HG03060 (cell line): Measurements from ENCODE around the gene SEZ6L.

Experiments used
- ATAC-seq: cut with Tn5 transposase; IDR thresholded peaks from one replicate; pipeline ENCODE4 v1.9.1; 2021; ENCODE audit warnings: low read depth, moderate number of reproducible peaks; ENCODE audit not compliant: unreplicated experiment

Gene SEZ6L

GRCh38 chr22:26172389-26172990, 3.2 kb downstream of the SEZ6L start:
- ATAC-seq: no peak

DNA sequence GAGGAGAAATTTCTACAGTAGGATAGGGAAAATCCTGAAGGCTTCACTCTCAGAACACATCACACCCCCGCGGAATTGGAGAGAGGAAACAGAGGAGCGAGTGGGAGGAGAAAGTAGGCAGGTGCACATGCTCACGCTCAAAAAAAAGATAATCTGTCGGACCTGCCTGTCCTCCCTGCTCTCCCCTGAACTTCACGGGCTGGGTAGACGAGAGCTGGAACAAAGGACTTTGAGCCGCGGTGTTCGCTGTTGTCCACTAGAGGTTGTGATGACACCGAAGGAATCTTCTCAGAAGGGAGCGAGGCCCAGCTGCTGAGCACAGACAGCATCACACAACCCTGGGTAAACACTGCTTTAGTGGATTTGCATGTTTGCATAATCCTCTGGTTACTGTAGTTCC, 5.0 kb downstream of the SEZ6L start:
- no peak for ATAC-seq

DNA sequence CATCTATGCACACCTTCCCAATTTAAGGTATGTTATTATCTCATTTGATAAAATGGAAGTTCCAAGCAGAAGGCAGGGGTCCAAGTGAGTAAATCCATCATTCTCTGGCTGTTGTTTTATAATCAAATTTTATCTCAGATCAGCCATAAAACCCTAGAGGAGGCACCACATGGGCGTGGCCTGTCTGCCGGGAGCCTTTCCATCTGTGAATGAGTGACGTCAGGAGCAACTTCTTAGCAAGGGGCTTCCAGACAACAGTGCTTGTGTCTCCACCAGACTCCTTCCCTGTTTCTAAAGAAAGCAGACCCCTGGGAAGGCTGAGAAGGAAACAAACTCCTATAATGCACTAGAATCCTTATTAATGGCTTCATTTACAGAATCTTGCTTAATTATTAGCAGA, 13.5 kb downstream of the SEZ6L start:
- ATAC-seq: no peak

- no peak for ATAC-seq
Measured at GRCh38 chr22:26185190-26185589, 15.9 kb downstream of the SEZ6L start.

GRCh38 chr22:26188341-26188740, 19.1 kb downstream of the SEZ6L start:
- no peak for ATAC-seq

GRCh38 chr22:26194313-26194712, 25.1 kb downstream of the SEZ6L start:
- ATAC-seq: no peak

GRCh38 chr22:26194877-26195276, 25.6 kb downstream of the SEZ6L start:
- no peak for ATAC-seq

DNA sequence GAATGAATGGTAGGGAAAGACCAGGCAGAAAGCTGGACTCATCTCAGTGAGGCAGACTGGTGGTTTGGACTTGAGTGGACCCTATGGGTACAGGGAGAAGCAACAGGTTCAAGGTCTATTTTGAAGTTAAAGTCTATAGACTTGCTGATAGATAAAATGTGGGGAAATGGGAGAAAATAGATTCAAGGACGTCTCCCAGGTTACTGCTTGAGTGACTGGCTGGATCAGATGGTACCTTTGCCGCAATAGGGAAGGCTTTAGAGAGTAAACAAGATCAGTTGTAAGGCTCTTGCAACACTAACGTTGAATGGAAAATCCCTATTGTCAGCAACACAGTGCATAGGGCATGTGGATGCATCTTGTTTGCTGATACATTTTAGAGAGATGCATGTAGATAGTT, 27.4 kb downstream of the SEZ6L start:
- ATAC-seq: no peak

DNA sequence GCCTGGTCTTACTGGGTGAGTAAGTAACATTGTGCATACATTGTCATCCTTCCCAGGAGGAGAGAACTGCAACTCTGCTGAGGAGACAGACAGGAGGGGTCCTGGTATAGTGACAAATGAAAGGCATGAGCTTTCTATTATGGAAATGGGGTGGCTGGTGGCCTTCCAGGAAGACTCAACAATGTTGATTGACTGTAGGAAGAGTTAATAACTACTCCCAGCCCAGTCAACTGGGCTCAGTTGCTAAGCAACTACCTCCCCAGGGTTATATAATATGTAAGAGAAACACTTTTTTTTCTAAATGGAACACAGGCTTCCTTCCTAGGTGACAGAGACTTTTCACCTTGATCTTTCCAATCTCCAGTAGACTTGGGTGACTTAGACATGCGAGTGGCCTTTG, 28.2 kb downstream of the SEZ6L start:
- ATAC-seq: no peak

DNA sequence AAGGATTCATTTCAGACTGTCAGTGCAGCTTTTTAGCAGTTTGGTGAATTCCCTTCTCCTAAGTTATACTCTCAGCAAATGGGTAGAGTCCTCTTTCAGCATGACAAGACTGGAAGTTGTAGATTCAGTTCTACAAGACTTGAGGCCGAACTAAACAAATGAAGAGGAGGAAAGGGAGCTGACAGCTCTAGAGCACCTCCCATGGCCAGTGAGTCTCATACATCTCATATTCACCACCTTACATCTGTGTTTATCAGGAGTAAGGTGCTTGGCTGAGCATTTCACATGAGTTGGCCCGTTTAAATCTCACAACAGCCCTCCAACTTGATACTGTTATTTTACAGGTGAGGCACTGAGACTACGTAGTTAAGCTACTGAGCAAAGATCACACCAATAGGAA, 30.4 kb downstream of the SEZ6L start:
- ATAC-seq: no peak

DNA sequence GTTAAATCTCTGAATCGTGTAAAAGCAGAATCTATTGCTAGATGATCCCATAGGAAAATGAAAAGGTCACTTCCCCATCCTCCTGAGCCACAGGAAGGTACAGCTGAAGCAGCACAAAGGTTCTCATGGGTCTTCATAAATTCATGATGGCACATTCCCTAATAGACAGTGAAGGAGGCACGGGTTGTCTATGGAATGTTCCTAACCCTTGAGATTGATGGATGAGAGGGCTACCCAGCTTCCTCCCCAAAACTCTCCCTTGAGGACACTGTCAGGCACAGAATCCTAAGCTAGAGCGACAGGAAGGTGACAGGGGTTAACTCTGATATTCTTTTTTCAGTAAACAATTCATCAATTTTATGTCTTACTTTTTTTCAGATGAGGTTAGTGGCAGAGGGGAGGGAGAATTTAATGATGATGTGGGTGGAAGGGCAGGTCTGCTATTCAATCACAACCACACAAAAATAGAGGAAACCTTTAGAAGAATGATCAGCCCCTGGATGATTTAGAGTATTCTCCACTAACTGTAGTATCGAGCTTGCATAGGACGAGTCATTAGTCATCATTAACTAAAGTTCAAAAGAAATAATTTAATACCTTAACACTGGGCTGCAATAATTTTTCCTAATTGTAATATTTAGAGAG, 33.1 kb downstream of the SEZ6L start:
- no peak for ATAC-seq

DNA sequence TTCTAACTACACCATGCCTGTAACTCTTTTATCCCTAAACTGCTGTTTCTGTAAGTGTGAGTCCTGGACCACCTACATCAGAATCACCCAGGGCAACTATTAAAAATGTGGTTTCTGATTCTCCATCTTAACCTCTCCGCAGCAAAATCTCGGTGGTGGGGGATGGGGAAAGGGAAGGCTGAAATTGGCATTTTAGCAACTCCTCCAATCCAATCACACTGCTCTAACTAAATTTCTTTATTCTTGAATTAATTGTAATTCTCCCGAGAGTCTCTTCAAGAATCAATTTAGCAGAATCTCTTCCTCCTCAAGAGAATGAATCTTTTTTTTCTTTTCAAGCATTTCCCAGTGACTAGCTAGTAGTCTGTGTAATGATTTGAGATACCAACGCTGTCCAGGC, 36.2 kb downstream of the SEZ6L start:
- ATAC-seq: no peak

- no peak for ATAC-seq
Measured at GRCh38 chr22:26210334-26210733, 41.1 kb downstream of the SEZ6L start.

GRCh38 chr22:26213826-26214225, 44.6 kb downstream of the SEZ6L start:
- no peak for ATAC-seq

DNA sequence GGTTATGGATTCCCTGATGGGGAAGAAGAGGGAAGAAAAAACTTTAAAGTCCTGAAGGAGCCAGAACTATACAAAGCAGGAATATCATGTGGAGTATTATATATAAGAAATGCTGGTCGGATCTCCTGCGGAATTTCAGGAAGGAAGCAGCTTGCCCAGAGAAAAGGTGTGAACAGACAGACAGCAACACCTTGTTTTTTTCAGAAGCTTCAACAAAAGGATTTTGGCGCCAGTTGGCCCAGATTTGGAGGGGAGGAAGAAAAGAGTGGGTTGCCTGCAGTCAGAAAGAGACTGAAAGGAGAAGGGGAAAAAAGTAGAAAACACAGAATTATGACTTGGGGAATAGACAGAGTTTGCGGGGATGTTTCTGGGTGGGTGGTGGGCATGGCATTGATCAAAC, 45.2 kb downstream of the SEZ6L start:
- no peak for ATAC-seq

DNA sequence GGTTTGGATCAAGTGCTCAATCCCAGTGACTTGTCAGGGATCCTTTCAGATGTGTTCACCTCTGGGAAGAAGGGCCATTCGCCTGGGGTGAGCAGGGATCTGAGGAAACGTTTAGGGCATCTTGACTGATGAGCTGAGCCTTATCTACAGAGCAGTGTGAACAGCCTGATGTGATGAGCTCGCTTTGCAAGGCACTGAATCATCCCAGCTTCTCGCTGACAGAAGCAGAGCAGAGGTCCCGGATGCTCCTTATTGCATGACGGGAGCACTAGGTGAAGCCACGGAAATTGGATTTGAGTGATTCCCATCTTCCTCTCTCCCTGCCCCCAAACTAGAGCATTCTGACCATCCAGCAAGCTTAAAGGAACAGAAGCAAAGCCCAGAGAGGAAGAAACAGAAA, 46.5 kb downstream of the SEZ6L start:
- ATAC-seq: no peak

DNA sequence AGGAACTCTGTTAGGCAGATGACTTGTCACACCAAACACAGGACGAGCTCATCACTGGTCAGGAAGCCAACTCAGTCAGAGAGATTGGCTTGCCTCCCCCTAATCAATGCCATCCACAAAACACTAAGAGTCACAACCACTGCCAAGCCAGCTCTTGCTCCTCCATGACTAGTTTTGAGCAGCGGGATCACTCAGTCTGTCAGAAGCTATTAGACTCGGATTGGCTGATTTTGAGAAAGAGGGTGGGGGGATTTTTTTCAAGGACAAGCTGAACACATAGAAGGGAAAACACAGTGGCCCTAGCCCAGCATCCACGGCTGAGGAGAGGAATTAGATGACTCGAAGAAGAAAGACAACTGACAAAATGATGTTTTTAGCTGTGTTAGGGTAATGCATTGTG, 55.9 kb downstream of the SEZ6L start:
- no peak for ATAC-seq

GRCh38 chr22:26226538-26227297, 57.5 kb downstream of the SEZ6L start:
- ATAC-seq: no peak

DNA sequence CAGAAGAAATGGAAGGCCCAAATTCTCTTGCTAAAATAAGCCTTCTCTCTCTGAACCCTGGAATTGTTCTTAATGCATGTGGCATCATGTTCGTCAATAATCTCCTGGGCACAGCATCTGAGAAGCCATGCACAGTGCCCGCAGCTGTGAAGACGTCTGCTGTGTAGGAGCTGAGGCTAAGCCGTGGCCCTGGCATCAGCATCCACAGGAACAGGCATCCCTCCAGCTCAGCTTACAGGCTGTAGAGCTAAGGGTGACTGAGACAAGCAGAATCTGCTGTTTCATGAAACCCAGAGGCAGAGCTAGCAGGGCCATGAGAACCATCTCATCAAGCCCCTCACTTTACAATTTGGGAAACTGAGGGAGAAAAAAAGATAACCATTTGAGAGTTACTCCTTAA, 60.6 kb downstream of the SEZ6L start:
- no peak for ATAC-seq

- ATAC-seq: no peak
Measured at GRCh38 chr22:26234296-26234695, 65.0 kb downstream of the SEZ6L start.

DNA sequence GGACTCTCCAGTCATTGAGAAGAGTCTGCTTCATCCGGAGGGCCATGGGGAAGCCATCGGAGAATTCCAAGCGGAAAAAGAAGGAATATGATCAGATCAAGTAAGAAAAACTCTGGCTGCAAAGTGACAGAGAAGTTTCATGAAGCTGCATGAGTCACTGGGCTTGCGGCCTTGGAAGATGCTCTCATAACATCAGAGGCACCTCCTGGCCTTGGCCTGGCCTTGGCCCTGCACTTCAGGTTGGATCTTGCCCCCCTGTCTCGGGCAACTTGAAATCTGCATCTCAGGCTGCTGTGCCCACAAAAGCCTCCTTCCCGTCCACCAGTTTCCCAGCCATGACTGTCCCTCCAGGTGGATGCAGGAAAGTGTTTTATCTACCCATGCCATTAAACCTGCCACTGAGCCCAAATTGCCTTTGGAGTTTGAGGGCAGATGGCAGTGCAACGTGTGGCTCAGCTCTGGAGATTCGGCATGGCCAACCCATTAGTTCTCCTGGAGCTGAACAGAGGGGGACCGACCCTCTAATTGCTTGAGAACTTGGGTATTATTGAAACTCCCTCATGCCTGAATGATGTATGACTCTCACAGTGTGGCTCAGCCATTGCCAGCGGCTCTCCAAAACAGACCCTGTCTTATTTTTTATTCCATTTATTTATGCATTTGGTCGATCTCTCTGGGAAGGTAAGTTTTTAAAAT, 66.7 kb downstream of the SEZ6L start:
- ATAC-seq: no peak
